SK-N-SH (cell line): ENCODE results near the gene PRAMEF1. TPM values are rescaled to one million over a fixed set of nuclear protein-coding genes. Genes with fewer than 3 reads are reported as not detected.
"Not testable (repeated sequence)": the region's sequence is repeated elsewhere in the genome, so short reads cannot be mapped to it uniquely, and the experiment has no call there.

ENCODE experiments used
- CTCF ChIA-PET: fragments of 300-600, 350-600 bp; formaldehyde crosslinking; extraction: SDS; loops from one replicate; lab custom pipeline; 2021; lab: Yijun Ruan, JAX
- POLR2A ChIA-PET: fragments of 350-600 bp; sonication (Branson Sonifier 250); formaldehyde crosslinking; extraction: SDS; loops from one replicate; lab custom pipeline; 2020; ENCODE audit warnings: antibody characterized with exemption, inconsistent platforms; lab: Yijun Ruan, JAX
- DNase-seq: peaks from one replicate; pipeline ENCODE4 v3.0.0; 2012
- H2AFZ ChIP-seq: fragments of 200-600 bp; sonication (generic); 2 replicates; pipeline ENCODE4 v1.8.1; 2016; ENCODE audit warnings: antibody characterized with exemption, mild to moderate bottlenecking, low read depth
- H3F3A ChIP-seq: fragments of 200-600 bp; sonication (generic); replicated peaks from 2 replicates; pipeline ENCODE3; 2016; ENCODE audit warnings: antibody characterized with exemption, mild to moderate bottlenecking; ENCODE audit not compliant: insufficient read depth
- H3K27ac ChIP-seq, 2 experiments: fragments of 200-500 bp in 1 of 2; fragments of 200-600 bp in 1 of 2; sonication (Bioruptor generic) in 1 of 2; sonication (generic), shearing (Covaris generic) in 1 of 2; 2 replicates each; pipeline versions ENCODE4 v1.5.1 to v1.6.1; 2014 to 2016; ENCODE audit warnings: low read depth in 2 of 2, inconsistent platforms in 1 of 2, low read length in 1 of 2, mild to moderate bottlenecking in 1 of 2, mixed read lengths in 1 of 2
- H3K27me3 ChIP-seq: fragments of 200-600 bp; sonication (generic), shearing (Covaris generic); 2 replicates; pipeline ENCODE4 v1.6.1; 2016; ENCODE audit warnings: mixed run types; ENCODE audit not compliant: insufficient read depth
- H3K36me3 ChIP-seq, 2 experiments: fragments of 200-500 bp in 1 of 2; fragments of 200-600 bp in 1 of 2; sonication (Bioruptor generic) in 1 of 2; sonication (generic) in 1 of 2; replicated peaks in 1 of 2; 2 replicates each; pipeline versions ENCODE3 to v1.5.1; 2014 to 2016; ENCODE audit warnings: low read length in 1 of 2, mild to moderate bottlenecking in 1 of 2; ENCODE audit not compliant: insufficient read depth in 2 of 2, control insufficient read depth in 1 of 2
- H3K4me1 ChIP-seq, 2 experiments: fragments of 200-500 bp in 1 of 2; fragments of 200-600 bp in 1 of 2; sonication (Bioruptor generic) in 1 of 2; sonication (generic), shearing (Covaris generic) in 1 of 2; 2 replicates each; pipeline versions ENCODE4 v1.5.1 to v1.6.1; 2014 to 2016; ENCODE audit warnings: low read depth in 1 of 2, low read length in 1 of 2, mixed run types in 1 of 2; ENCODE audit not compliant: insufficient read depth in 2 of 2, control insufficient read depth in 1 of 2
- H3K4me2 ChIP-seq: fragments of 200-600 bp; sonication (generic), shearing (Covaris generic); 2 replicates; pipeline ENCODE4 v1.6.1; 2017; ENCODE audit warnings: mixed run types
- H3K4me3 ChIP-seq, 2 experiments: fragments of 200-500 bp in 1 of 2; fragments of 200-600 bp in 1 of 2; sonication (Bioruptor generic) in 1 of 2; sonication (generic), shearing (Covaris generic) in 1 of 2; 2 replicates each; pipeline versions ENCODE4 v1.5.1 to v1.8.1; 2014 to 2016; ENCODE audit warnings: low read depth in 2 of 2, inconsistent platforms in 1 of 2, low read length in 1 of 2, mild to moderate bottlenecking in 1 of 2, mixed read lengths in 1 of 2, moderate library complexity in 1 of 2
- H3K79me2 ChIP-seq: fragments of 200-600 bp; sonication (generic); 2 replicates; pipeline ENCODE4 v1.8.1; 2017; ENCODE audit warnings: mild to moderate bottlenecking; ENCODE audit not compliant: insufficient read depth
- H3K9ac ChIP-seq: fragments of 200-600 bp; sonication (generic); 2 replicates; pipeline ENCODE4 v1.6.1; 2017; ENCODE audit warnings: mixed run types
- H3K9me2 ChIP-seq: fragments of 200-600 bp; sonication (generic); 2 replicates; pipeline ENCODE4 v1.6.1; 2017; ENCODE audit warnings: mixed run types
- H3K9me3 ChIP-seq: fragments of 200-600 bp; sonication (generic); 2 replicates; pipeline ENCODE4 v1.6.1; 2017; ENCODE audit warnings: mixed run types, mild to moderate bottlenecking, moderate library complexity
- H4K20me1 ChIP-seq: fragments of 200-600 bp; sonication (generic); 2 replicates; pipeline ENCODE4 v1.6.1; 2017; ENCODE audit warnings: mild to moderate bottlenecking, mixed run types; ENCODE audit not compliant: insufficient read depth
- EZH2phosphoT487 ChIP-seq: fragments of 200-600 bp; sonication (generic); IDR thresholded peaks from 2 replicates; pipeline ENCODE4 v1.6.1; 2017; ENCODE audit warnings: low read depth, mixed run types, mild to moderate bottlenecking, antibody characterized with exemption, moderate library complexity, borderline replicate concordance
- FOXM1 ChIP-seq: IDR thresholded peaks from 2 replicates; pipeline ENCODE4 v1.4.0; 2012; ENCODE audit warnings: low read depth, mild to moderate bottlenecking
- MEF2A ChIP-seq: IDR thresholded peaks from 2 replicates; pipeline ENCODE4 v1.4.0; 2012; ENCODE audit warnings: low read depth, borderline replicate concordance
- NRF1 ChIP-seq: IDR thresholded peaks from 2 replicates; pipeline ENCODE4 v1.6.1; 2012; ENCODE audit warnings: low read depth, mild to moderate bottlenecking, low read length
- RCOR1 ChIP-seq: fragments of 150-350 bp; IDR thresholded peaks from 2 replicates; pipeline ENCODE4 v1.6.1; 2017; ENCODE audit warnings: antibody characterized with exemption, low read length
- RFX5 ChIP-seq: IDR thresholded peaks from 2 replicates; pipeline ENCODE4 v1.6.1; 2012; ENCODE audit warnings: mild to moderate bottlenecking, improper control_type of control experiment, low read length
- TEAD4 ChIP-seq: IDR thresholded peaks from 2 replicates; pipeline ENCODE4 v1.4.0; 2012; ENCODE audit warnings: mild to moderate bottlenecking, borderline replicate concordance; ENCODE audit not compliant: insufficient read depth
- ZBTB33 ChIP-seq: IDR thresholded peaks from 2 replicates; pipeline ENCODE4 v1.4.0; 2012; ENCODE audit warnings: low read depth, borderline replicate concordance
- WGBS: methylation state at CpG from one replicate; pipeline ENCODE4 v1.1.6; 2017; ENCODE audit warnings: low lambda C conversion rate; 5-methylcytosine and 5-hydroxymethylcytosine counted together
- polyA plus RNA-seq, 3 experiments: library from polyadenylated mRNA; depleted of rRNA; stranded (reverse); fragments of >200 nt; gene quantifications; 2 replicates each; pipeline ENCODE4 v1.2.3, GENCODE V29; 2012

Gene PRAMEF1
- not detected in 2 replicates for polyA plus RNA-seq (2012; rRNA removed)
- not detected in 2 replicates for polyA plus RNA-seq (2012; cell fraction: cytosol; rRNA removed)
- not detected in 2 replicates for polyA plus RNA-seq (2012; cell fraction: nucleus; rRNA removed)

- H2AFZ ChIP-seq, H3K36me3 ChIP-seq, H3K9me3 ChIP-seq, CTCF ChIA-PET, H3K4me2 ChIP-seq, H3K9me2 ChIP-seq, H3K4me3 ChIP-seq, H3K79me2 ChIP-seq, DNase-seq, H3F3A ChIP-seq, H4K20me1 ChIP-seq, H3K27me3 ChIP-seq, H3K27ac ChIP-seq, H3K4me1 ChIP-seq, H3K9ac ChIP-seq, POLR2A ChIA-PET: not testable (repeated sequence)
- WGBS: 1% methylated on average over 4 of the region's 5 CpGs
These were observed at the start of gene PRAMEF1 for GRCh38 chr1:12791097-12791496. PRAMEF1 (plus strand) TSS chr1:12791397; CDS start chr1:12793228, 1,831 bp downstream.

- H3K36me3 ChIP-seq: no peaks in the 10 kb centered on the region
- no peak overlapping the region for H3K4me2 ChIP-seq
- POLR2A ChIA-PET: no interaction called here
- WGBS: 19% methylated on average over 3 of the region's 3 CpGs
- no peak overlapping the region for H3K9ac ChIP-seq
- no peak overlapping the region for H3K4me3 ChIP-seq
- TF ChIP-seq FOXM1 (no peak), EZH2phosphoT487 (no peak), NRF1 (no peak), MEF2A (no peak), RFX5 (no peak), ZBTB33 (no peak), RCOR1 (no peak), TEAD4 (no peak)
- no peaks in the 10 kb centered on the region for H3K9me2 ChIP-seq
- H3K4me1 ChIP-seq: no peaks in the 10 kb centered on the region; a peak in 1 of 4 replicates
- no peak overlapping the region for H2AFZ ChIP-seq
- H3K79me2 ChIP-seq: no peaks in the 10 kb centered on the region
- CTCF ChIA-PET: no interaction called here
- no peak overlapping the region for H3K27ac ChIP-seq
- no peaks in the 10 kb centered on the region for H3K27me3 ChIP-seq
- no peaks in the 10 kb centered on the region for H4K20me1 ChIP-seq
- no peak for DNase-seq
- no peaks in the 10 kb centered on the region for H3F3A ChIP-seq
- H3K9me3 ChIP-seq: no peaks in the 10 kb centered on the region
These were observed 49.3 kb upstream of the PRAMEF1 start for GRCh38 chr1:12741946-12742345.
